Stimulated activated CD4-positive, alpha-beta T cell treated with anti-CD3 and anti-CD28 coated beads, TNF-alpha, amount 100 ng/mL, for 4 hours (primary cell): ENCODE data around the gene JARID2.

Experiments
- DNase-seq, 3 experiments: peaks; one replicate each; pipeline ENCODE4 v3.0.0-alpha.2; 2020; ENCODE audit warnings: low read depth in 3 of 3

JARID2 gene

GRCh38 chr6:15416932-15417509 lies 171.2 kb downstream of the JARID2 start:
- no peak for DNase-seq

GRCh38 chr6:15417811-15418210 lies 171.9 kb downstream of the JARID2 start:
- DNase-seq = no peak

GRCh38 chr6:15419493-15419892 lies 173.6 kb downstream of the JARID2 start:
- no peak for DNase-seq

- DNase-seq = no peak
Observed at GRCh38 chr6:15420959-15421438, 175.1 kb downstream of the JARID2 start.

- DNase-seq = no peak
Observed at GRCh38 chr6:15421945-15422733, 176.3 kb downstream of the JARID2 start.

- no peak for DNase-seq
Observed at GRCh38 chr6:15423286-15423993, 177.6 kb downstream of the JARID2 start.

GRCh38 chr6:15425947-15426346 lies 180.1 kb downstream of the JARID2 start:
- no peak for DNase-seq

- no peak for DNase-seq
Observed at GRCh38 chr6:15426395-15426794, 180.5 kb downstream of the JARID2 start.

- no peak for DNase-seq
Observed at GRCh38 chr6:15426901-15427300, 181.0 kb downstream of the JARID2 start.

GRCh38 chr6:15427331-15428070 lies 181.6 kb downstream of the JARID2 start:
- no peak for DNase-seq

- DNase-seq = no peak
Observed at GRCh38 chr6:15429141-15430110, 183.6 kb downstream of the JARID2 start.

GRCh38 chr6:15430186-15430585 lies 184.3 kb downstream of the JARID2 start:
- DNase-seq = no peak

- no peak for DNase-seq
Observed at GRCh38 chr6:15430931-15431405, 185.1 kb downstream of the JARID2 start.

- no peak for DNase-seq
Observed at GRCh38 chr6:15431762-15432483, 186.1 kb downstream of the JARID2 start.

- no peak for DNase-seq
Observed at GRCh38 chr6:15433511-15433861, 187.6 kb downstream of the JARID2 start.

GRCh38 chr6:15434263-15434662 lies 188.4 kb downstream of the JARID2 start:
- no peak for DNase-seq

GRCh38 chr6:15434823-15435380 lies 189.0 kb downstream of the JARID2 start:
- DNase-seq = no peak

- DNase-seq = no peak
Observed at GRCh38 chr6:15435468-15435867, 189.6 kb downstream of the JARID2 start.

GRCh38 chr6:15436451-15436850 lies 190.6 kb downstream of the JARID2 start:
- no peak for DNase-seq
